CD4-positive, alpha-beta T cell treated with Interleukin-15 for 1 hour (primary cell): ENCODE data around the gene HIVEP3.

Source experiments
- DNase-seq: peaks from one replicate; pipeline ENCODE4 v3.0.0-alpha.2; 2020

Gene HIVEP3

GRCh38 chr1:41749991-41750745 is 168.6 kb downstream of the HIVEP3 start:
- DNase-seq = no peak

GRCh38 chr1:41745022-41745421 is 173.7 kb downstream of the HIVEP3 start:
- DNase-seq = no peak

DNA sequence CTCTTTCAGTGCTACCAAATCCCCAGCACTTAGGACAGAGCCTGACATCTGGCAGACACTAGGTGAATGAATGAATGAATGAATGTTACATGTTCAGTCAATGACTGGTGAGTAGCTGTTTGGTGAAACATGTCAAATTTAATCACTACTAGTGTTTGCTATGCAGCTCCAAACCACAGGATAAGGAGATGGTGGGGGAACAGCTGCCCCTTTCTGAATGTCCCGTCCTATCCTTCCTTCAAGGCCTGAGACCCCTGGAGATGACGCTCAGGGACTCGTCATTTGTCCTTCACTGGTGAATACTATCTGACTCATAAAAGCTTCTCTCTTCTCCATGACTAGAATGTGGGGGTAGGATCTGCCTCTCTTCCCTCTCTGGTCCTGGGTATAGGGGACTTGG is 175.4 kb downstream of the HIVEP3 start:
- DNase-seq = no peak

- no peak for DNase-seq
Observed at GRCh38 chr1:41742219-41742618, 176.5 kb downstream of the HIVEP3 start.

- DNase-seq = peak; percentile 37
Observed at GRCh38 chr1:41741244-41741643, 177.5 kb downstream of the HIVEP3 start.

DNA sequence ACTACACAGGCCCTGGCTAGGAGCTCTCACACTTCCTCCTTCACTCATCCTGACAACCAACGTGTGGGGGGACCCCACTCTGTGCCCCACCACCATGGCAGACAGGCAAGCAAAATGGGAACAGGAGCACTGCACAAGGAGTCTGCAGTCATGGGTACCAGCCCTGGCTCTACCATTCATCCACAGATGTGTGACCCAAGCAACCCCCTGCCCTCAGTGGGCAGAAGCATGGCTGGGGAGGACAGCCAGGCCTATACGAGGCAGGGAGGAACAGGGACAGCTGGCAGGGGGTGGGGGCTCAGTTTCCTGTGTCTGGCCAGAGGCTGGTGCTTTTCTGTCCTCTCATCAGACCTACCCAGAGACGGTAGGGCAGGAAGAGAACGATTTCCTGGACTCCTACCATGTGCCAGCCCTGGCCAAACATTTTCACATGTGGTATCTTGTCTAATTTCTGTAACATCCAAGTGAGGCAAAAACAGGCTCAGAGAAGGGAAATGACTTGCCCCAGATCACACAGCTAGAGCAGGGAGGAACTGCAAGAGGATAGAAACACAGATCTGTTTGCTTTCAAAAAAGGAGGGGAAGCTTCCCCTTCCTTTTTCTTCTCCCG is 178.0 kb downstream of the HIVEP3 start:
- no peak for DNase-seq

DNA sequence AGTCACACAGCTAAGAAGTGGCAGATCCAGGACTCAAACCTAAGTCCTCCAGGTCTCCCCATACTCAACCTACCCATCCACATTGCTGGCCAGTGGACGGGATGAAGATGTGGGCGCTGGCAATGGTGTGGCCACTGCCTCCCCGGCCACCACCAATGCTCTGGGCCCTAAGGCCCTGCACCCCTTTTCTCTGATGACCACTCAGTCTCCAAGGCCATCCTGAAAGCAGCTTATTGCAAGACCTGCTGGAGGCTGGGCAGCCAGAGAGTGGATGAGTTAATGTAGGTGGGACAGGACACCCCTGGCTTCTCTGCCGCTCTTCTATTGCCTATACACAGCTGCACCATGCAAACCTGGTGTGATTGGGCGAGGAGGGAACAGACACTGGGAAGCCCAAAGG is 178.7 kb downstream of the HIVEP3 start:
- no peak for DNase-seq

GRCh38 chr1:41739061-41739955 is 179.4 kb downstream of the HIVEP3 start:
- DNase-seq = peak; percentile 90

DNA sequence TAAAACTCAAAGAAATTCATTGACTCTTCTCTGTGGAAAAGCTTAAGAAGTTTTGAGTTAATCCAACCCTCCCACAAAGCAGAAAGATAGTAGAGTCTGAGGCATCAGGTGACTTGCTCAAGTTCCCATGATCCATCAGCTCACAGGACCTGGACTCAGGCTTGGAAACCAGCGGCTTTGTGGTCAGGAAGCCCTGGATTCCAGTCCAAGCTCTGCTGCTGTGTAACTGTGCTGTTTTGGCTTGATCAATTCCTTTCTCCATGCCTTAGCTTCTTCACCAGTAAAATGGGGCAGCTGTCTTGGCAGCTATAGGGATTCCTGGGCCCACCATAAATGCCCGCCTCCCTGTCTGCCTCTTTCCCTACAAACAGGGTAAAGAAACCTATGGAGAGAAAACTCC is 180.2 kb downstream of the HIVEP3 start:
- DNase-seq = no peak

DNA sequence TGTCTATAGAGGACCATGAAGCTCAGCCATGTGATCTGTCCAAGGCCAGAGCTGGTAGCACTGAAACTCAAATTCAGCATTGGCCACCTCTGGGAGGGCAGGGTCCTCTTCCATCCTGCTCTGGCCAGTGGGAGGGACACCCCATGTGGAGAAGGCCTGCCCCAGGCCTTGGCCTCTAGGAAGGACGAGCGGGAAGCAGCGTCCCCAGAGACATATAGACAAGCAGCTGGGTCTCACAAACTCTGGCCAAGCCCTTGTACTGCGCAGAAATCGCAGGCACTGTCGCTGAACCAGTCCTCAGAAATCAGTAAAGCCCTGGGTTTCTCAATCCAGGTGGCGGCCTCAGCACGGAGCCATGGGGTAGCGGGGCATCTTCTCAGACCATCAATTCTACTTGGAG is 180.7 kb downstream of the HIVEP3 start:
- no peak for DNase-seq

DNA sequence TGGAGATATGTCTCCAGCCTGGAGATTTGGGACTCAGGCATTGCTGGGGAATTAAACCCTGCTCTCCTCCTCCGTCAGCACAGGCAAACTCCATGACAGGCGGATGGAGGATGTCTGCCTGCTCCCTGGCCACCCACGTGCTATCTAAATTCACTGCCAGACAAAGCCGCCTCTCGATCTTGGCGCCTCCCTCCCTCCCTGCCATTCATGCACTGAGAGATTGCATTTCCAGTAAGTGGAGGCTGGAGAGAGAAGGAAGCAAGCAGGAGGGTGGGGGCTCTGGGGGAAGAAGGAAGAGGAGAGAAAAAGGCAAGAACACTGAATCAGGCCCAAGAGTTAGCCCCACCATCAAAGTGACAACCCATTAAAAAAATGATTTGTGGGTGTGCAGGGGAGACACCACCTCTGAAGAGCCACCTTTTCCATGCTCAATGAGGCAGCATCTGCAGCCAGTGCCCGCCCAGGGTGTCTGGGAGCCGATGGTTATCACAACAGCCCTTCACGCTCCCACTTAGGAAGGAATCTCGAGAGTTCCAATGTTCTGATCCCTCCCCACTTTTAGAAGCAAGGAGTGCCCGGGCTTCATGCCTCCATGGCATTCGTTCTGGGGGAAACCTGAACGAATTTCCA is 183.0 kb downstream of the HIVEP3 start:
- DNase-seq = no peak

DNA sequence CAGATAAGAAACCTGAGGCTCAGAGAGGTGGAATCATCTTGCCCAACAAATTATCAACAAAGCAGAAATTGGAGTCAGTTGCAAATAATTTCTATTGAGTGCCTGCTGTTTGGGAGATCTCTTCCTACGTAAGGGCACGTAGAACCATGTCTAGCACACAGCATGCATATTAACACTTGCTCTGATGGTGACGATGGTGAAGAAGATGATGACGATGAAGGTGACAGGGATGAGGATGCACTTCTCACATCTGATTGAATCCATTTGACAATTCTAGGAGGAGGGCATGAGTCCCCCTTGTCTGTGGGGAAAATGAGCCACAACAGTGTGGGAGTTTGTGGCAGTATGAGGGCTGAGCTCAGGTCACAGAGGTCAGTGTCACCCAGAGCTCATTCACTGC is 183.6 kb downstream of the HIVEP3 start:
- DNase-seq = no peak

- no peak for DNase-seq
Observed at GRCh38 chr1:41734201-41734970, 184.3 kb downstream of the HIVEP3 start.

- no peak for DNase-seq
Observed at GRCh38 chr1:41733725-41734124, 185.0 kb downstream of the HIVEP3 start.

DNA sequence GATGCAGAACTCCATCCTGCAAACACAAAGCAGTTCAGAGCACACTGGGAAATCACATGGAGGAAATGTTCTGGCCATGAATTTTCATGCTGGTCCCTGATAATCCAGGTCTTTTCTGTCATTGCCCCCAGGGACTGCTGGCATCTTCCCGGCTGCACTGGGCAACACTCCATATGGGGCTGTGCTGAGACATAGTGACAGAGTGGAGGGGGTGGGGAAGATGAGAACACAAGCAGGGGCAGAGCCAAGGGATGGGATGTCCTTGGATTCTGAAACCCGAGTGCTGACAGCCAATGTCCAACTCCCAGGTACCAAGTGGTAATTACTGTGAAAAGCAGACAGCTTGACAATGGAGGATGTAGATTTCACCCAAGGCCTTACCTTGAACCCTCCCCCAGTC is 185.7 kb downstream of the HIVEP3 start:
- no peak for DNase-seq

DNA sequence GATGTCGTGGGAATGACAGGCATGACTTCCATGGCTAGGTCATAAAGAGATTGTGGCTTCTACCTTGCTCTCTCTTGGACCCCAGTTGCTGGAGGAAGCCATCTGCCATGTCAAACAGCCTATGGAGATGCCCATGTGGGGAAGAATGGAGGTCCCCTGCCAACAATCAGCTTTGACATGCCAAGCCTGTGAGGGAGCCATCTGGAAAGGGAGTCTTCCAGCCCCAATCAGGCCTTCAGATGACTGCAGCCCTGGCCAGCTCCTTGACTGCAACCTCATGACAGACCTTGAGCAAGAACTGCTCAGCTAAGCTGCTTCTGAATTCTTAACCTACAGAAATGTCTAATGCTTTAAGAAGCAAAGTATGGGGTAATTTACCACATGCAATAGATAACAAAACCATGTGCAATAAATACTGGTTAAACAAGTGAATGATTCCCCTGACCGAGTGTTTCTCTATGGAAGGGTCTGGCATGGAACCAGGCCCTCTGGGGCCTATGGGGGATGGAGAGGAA is 187.1 kb downstream of the HIVEP3 start:
- DNase-seq = no peak

GRCh38 chr1:41730806-41731205 is 187.9 kb downstream of the HIVEP3 start:
- DNase-seq = no peak

GRCh38 chr1:41728403-41729202 is 190.1 kb downstream of the HIVEP3 start:
- DNase-seq = peak; percentile 87

GRCh38 chr1:41727749-41728115 is 191.0 kb downstream of the HIVEP3 start:
- DNase-seq = no peak

DNA sequence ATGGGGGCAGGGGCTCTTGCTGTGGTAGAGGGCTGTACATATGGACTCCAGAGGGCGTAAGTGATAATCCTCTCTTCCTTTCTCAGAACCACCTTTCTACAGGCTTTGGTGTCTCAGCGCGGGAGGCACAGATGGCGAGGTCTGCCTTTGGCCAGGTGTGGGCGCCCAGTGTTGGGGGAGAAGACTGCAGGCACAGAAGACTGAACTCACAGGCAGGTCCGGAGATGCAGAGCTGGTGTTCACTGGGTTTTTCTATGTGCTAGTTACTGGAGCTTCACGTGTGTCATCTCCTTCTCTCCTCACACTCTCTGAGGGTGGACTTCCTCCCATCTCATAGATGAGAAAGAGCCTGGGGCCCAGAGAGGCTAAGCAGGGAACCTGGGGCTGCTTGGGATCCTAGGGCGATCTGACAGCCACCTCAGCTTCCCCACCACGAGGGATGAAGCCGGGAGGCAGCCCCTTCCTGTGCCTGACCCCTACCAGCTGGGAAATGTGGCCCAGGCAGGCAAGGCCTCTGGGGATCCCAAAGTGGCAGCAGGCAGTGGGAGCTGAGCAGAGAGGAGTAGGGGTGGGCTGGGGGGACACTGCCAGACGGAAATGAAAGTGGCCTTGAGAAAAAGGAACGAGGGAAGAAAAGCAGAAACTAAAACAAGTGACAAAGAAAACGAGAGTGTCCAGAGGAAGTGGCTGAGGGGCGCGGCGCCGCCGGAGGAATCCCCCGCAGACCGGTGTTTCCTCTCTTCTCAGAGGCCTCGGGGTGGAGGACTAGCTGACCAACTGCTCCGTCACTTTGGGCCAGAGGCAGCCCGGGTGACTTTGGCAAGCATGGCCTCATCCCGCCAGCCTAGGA is 191.6 kb downstream of the HIVEP3 start:
- DNase-seq = peak; percentile 84
